SK-N-SH treated with all-trans-retinoic acid at 6 μM for 48 hours (cell line): ENCODE measurements around the gene RBM38.

Source experiments
- ARNTL ChIP-seq: fragments of 450-650 bp; formaldehyde crosslinking; IDR thresholded peaks from 2 replicates; pipeline ENCODE4 v1.5.0; 2020; ENCODE audit warnings: low read depth, mild to moderate bottlenecking, moderate library complexity, borderline replicate concordance
- PPARA ChIP-seq: fragments of 250-450 bp; sonication (Bioruptor Pico); IDR thresholded peaks from 2 replicates; pipeline ENCODE4 v1.5.0; 2020; ENCODE audit warnings: mild to moderate bottlenecking, borderline replicate concordance
- RARB ChIP-seq: fragments of 250-450 bp; sonication (Bioruptor Pico); IDR thresholded peaks from 2 replicates; pipeline ENCODE4 v1.8.0; 2021; ENCODE audit warnings: mild to moderate bottlenecking, moderate library complexity
- TSHZ2 ChIP-seq: fragments of 250-450 bp; sonication (Bioruptor Pico); IDR thresholded peaks from 2 replicates; pipeline ENCODE4 v1.5.0; 2020; ENCODE audit warnings: mild to moderate bottlenecking, moderate library complexity
- ZFP3 ChIP-seq: fragments of 250-450 bp; sonication (Bioruptor Pico); IDR thresholded peaks from 2 replicates; pipeline ENCODE4 v1.5.0; 2020; ENCODE audit warnings: mild to moderate bottlenecking, moderate library complexity
- ZNF565 ChIP-seq: fragments of 450-650 bp; formaldehyde crosslinking; conservative IDR thresholded peaks from 2 replicates; pipeline ENCODE4 v1.5.0; 2020; ENCODE audit warnings: low read depth, mild to moderate bottlenecking, moderate library complexity

GRCh38 chr20:57443349-57444265, 52.4 kb downstream of the RBM38 start:
- TF ChIP-seq ZNF565 (no peak), PPARA (CRISPR knock-in tag) (no peak), RARB (CRISPR knock-in tag) (no peak), ZFP3 (CRISPR knock-in tag) (no peak), ARNTL (CRISPR knock-in tag) (no peak), TSHZ2 (no peak)
